GM12864 (cell line): ENCODE results near the gene PLA2G15.

ENCODE experiments used
- DNase-seq: peaks from one replicate; pipeline ENCODE4 v3.0.0-alpha.2; 2011; ENCODE audit warnings: low read depth
- H3K4me3 ChIP-seq: 2 replicates; pipeline ENCODE4 v1.5.1; 2011; ENCODE audit warnings: mild to moderate bottlenecking, low read depth, low read length, control low read depth
- TF ChIP-seq, protein P1 (sequence below): IDR thresholded peaks from 2 replicates; pipeline ENCODE4 v1.5.1; 2011; ENCODE audit warnings: low read depth, mild to moderate bottlenecking, moderate library complexity, low read length, control low read depth, inconsistent platforms; ENCODE audit errors: missing control alignments

PLA2G15 gene

DNA sequence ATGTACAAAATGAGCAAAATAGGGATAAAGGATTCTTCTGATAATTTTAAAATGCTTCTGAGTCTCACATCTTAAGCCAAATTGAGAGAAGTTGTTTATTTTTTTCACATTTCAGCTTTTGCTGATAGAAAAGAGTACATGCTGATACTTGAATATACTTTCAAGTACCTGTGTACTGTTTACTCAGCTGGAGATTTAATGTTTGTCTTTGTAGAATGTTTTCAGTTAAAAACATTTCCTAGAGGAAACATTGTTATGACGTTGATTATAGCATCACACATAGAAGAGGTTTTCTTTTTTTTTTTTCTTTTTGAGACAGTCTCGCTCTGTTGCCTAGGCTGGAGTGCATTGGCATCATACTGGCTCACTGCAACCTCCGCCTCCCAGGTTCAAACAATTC, 28.9 kb upstream of the PLA2G15 start:
- no peak for DNase-seq
- H3K4me3 ChIP-seq, result no peak overlapping the region

DNA sequence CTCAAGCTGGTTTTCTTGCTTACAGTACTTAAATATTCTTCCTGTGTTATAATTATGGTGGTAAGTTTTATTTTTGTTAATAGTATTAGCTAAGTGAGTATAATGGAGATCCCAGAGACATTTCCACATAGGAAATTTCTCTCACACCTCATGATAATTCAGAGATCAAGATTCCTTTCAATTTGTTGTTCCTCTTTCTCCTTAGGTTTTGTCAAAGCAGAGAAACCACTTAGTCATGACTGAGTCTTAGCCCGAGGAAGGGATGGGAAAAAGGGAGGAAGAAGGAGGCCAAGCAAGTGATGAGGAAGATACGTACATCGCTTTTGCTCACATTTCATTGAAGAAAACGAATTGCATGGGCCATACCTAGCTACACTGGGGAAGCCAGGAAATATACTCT, 27.7 kb upstream of the PLA2G15 start:
- DNase-seq, result no peak
- TF ChIP-seq, protein P1, sequence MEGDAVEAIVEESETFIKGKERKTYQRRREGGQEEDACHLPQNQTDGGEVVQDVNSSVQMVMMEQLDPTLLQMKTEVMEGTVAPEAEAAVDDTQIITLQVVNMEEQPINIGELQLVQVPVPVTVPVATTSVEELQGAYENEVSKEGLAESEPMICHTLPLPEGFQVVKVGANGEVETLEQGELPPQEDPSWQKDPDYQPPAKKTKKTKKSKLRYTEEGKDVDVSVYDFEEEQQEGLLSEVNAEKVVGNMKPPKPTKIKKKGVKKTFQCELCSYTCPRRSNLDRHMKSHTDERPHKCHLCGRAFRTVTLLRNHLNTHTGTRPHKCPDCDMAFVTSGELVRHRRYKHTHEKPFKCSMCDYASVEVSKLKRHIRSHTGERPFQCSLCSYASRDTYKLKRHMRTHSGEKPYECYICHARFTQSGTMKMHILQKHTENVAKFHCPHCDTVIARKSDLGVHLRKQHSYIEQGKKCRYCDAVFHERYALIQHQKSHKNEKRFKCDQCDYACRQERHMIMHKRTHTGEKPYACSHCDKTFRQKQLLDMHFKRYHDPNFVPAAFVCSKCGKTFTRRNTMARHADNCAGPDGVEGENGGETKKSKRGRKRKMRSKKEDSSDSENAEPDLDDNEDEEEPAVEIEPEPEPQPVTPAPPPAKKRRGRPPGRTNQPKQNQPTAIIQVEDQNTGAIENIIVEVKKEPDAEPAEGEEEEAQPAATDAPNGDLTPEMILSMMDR, result no peak
- no peak overlapping the region for H3K4me3 ChIP-seq

More for the DNA sequence above, 28.9 kb upstream of the PLA2G15 start:
- TF ChIP-seq, protein P1, result no peak

DNA sequence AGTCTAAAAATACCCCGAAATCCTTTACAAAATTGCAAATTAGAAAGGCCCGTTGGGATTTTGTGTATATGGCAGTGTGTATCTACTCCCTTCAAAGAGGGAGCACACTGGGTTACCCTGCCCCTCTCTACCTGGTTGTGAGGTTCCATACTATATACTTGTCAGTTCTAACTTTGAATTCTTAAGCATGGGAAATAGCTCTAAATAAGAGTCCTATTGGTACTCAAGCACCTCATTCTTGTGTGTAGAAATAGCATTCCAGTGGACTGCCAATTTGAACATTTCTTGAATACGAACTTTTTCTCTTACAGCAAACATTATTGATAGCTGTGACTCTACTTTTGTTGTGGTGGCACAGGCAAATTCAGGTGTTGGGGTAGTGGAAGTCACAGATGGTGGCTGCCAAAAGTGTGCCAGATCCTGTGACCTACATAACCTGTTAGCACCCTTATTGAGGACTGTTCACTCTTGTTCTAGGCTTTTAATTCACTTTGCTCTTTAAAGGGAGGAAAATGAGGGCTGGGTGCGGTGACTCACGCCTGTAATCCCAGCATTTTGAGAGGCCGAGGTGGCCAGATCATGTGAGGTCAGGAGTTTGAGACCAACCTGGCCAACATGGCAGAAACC, 25.3 kb upstream of the PLA2G15 start:
- TF ChIP-seq, protein P1, result no peak
- no peak overlapping the region for H3K4me3 ChIP-seq
- DNase-seq, result no peak

DNA sequence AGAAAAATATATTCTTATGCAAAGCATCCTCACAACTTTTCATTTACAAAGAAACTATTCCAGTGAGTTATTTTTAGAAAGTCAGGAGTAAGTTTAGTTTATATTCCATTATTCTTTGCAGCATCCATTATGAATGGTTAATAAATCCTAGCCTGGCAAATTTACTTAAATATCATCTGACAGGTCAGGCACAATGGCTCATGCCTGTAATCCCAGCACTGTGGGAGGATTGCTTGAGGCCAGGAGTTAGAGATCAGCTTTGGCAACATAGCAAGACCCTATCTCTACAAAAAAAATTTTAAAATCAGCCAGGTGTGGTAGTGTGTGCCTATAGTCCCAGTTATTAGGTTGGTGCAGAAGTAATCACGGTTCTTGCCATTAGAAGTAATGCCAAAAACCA, 22.1 kb upstream of the PLA2G15 start:
- TF ChIP-seq, protein P1, result no peak
- no peak for DNase-seq
- no peak overlapping the region for H3K4me3 ChIP-seq

DNA sequence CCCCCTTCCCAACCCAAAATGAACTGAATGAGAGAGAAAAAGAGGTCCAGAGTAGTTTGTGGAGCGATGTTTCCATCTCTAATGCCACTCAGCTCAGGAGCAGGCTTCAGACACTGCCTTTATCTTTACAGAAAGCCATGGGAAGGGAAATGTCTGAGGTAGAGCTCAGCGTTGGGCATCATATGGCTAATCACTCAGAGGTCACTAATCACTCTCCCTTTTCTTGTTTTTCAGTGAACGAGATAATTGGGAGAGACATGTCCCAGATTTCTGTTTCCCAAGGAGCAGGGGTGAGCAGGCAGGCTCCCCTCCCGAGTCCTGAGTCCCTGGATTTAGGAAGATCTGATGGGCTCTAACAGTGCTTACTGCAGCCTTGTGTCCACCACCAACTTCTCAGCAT, 19.1 kb upstream of the PLA2G15 start:
- DNase-seq, result no peak
- TF ChIP-seq, protein P1, result no peak
- H3K4me3 ChIP-seq, result no peak overlapping the region

DNA sequence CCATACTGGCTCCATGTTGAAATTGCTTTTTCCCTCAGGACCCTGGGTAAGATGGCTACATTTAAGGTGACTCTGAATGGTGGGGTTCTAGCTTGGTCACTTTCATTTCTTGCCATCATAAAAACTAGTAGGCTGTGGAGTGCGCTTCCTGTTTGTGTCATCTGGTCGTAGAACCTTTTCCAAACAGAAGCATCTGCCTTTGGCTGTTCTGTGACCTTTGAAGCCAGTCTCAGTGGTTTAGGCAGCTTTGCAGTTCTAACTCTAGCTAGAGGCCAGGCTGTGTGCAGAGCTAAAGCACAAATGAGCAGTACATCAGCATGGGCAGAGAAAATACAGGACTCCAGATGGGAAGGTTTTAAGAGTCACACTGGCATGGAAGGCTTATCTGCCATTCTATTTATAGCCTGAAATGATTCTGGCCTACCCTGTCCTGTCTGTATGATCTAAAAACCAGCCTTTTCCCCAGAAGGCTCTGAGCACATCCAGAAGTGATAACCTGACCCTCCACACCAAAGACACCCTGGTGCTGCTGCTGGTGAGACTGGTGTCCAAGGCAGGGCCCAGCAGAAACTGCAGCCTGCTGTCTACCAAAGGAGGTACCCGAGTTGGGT, 17.9 kb upstream of the PLA2G15 start:
- no peak for DNase-seq
- TF ChIP-seq, protein P1, result no peak
- H3K4me3 ChIP-seq, result no peak overlapping the region
